Activated CD4-positive, alpha-beta memory T cell treated with anti-CD3 and anti-CD28 coated beads for 36 hours (primary cell): Measurements from ENCODE around the gene GSG1L. TPM values are rescaled to one million over a fixed set of nuclear protein-coding genes. Genes with fewer than 3 reads are reported as not detected.

Source experiments
- CTCF ChIA-PET: fragments of 350-600 bp; sonication (Branson Sonifier 250); formaldehyde crosslinking; loops from one replicate; lab custom pipeline; 2021; ENCODE audit warnings: antibody characterized with exemption, inconsistent platforms; lab: Charles Lee
- POLR2A ChIA-PET: fragments of 350-600 bp; sonication (Branson Sonifier 250); formaldehyde crosslinking; loops from one replicate; lab custom pipeline; 2021; ENCODE audit warnings: antibody characterized with exemption; lab: Charles Lee
- DNase-seq: peaks from one replicate; pipeline ENCODE4 v3.0.0-alpha.2; 2020
- H3K27ac Mint-ChIP-seq: one replicate; pipeline ENCODE4 v1.8.0; 2021; ENCODE audit warnings: mixed read lengths
- H3K27me3 Mint-ChIP-seq: one replicate; pipeline ENCODE4 v1.8.0; 2021; ENCODE audit warnings: mixed read lengths
- H3K36me3 Mint-ChIP-seq: one replicate; pipeline ENCODE4 v1.8.0; 2021; ENCODE audit warnings: mixed read lengths
- H3K4me1 Mint-ChIP-seq: one replicate; pipeline ENCODE4 v1.8.0; 2021; ENCODE audit warnings: low read depth, mixed read lengths
- H3K4me3 Mint-ChIP-seq: one replicate; pipeline ENCODE4 v1.8.0; 2021; ENCODE audit warnings: mild to moderate bottlenecking, mixed read lengths
- H3K9me3 Mint-ChIP-seq: one replicate; pipeline ENCODE4 v1.8.0; 2021; ENCODE audit warnings: mixed read lengths
- intact Hi-C: fragments of 100-400 bp; cut with micrococcal nuclease; formaldehyde crosslinking; loops from one replicate; pipeline ENCODE4 v1.15.1; 2023
- total RNA-seq, 2 experiments: library from RNA; stranded (reverse); gene quantifications; one replicate each; pipeline ENCODE4 v1.2.3, GENCODE V29; 2021

Gene GSG1L
- total RNA-seq, 2 experiments from 2014 or later: 0.26 to 0.44 TPM

- intact Hi-C loops: no loop called here
- ChIA-PET CTCF (interaction anchor here (1.6 kb wide), 1 partner anchor 117 kb away, joined by 4 read pairs; no protein-coding TSS in a partner anchor), POLR2A (interaction anchor here (0.6 kb wide), 1 partner anchor 121 kb away, joined by 3 read pairs; no protein-coding TSS in a partner anchor)
- H3K27ac Mint-ChIP-seq: no peak overlapping the region
- H3K4me1 Mint-ChIP-seq: no peaks in the 10 kb centered on the region
- no peaks in the 10 kb centered on the region for H3K27me3 Mint-ChIP-seq
- no peaks in the 10 kb centered on the region for H3K36me3 Mint-ChIP-seq
- H3K9me3 Mint-ChIP-seq: no peaks in the 10 kb centered on the region
- DNase-seq: no peak
- H3K4me3 Mint-ChIP-seq: no peak overlapping the region
Measured at GRCh38 chr16:28089992-28090365, 26.5 kb upstream of the GSG1L start.

- no peaks in the 10 kb centered on the region for H3K4me1 Mint-ChIP-seq
- no peaks in the 10 kb centered on the region for H3K36me3 Mint-ChIP-seq
- ChIA-PET POLR2A (no interaction called here), CTCF (no interaction called here)
- no peaks in the 10 kb centered on the region for H3K9me3 Mint-ChIP-seq
- H3K4me3 Mint-ChIP-seq: no peak overlapping the region
- intact Hi-C loops: no loop called here
- DNase-seq: no peak
- no peak overlapping the region for H3K27ac Mint-ChIP-seq
- H3K27me3 Mint-ChIP-seq: no peaks in the 10 kb centered on the region
Measured at GRCh38 chr16:28089205-28089991, 25.9 kb upstream of the GSG1L start.

GRCh38 chr16:28087675-28088300, 24.3 kb upstream of the GSG1L start:
- Mint-ChIP-seq H3K4me3 (no peak overlapping the region), H3K27me3 (no peaks in the 10 kb centered on the region), H3K36me3 (no peaks in the 10 kb centered on the region), H3K27ac (no peak overlapping the region), H3K9me3 (no peaks in the 10 kb centered on the region), H3K4me1 (no peaks in the 10 kb centered on the region)
- ChIA-PET CTCF (no interaction called here), POLR2A (no interaction called here)
- intact Hi-C loops: no loop called here
- DNase-seq: no peak

GRCh38 chr16:28087140-28087660, 23.7 kb upstream of the GSG1L start:
- H3K27me3 Mint-ChIP-seq: no peaks in the 10 kb centered on the region
- POLR2A ChIA-PET: no interaction called here
- intact Hi-C loops: no loop called here
- no peak overlapping the region for H3K27ac Mint-ChIP-seq
- no peaks in the 10 kb centered on the region for H3K36me3 Mint-ChIP-seq
- no peaks in the 10 kb centered on the region for H3K9me3 Mint-ChIP-seq
- DNase-seq: no peak
- H3K4me3 Mint-ChIP-seq: no peak overlapping the region
- CTCF ChIA-PET: no interaction called here
- H3K4me1 Mint-ChIP-seq: no peaks in the 10 kb centered on the region

GRCh38 chr16:28086186-28087139, 22.9 kb upstream of the GSG1L start:
- ChIA-PET CTCF (no interaction called here), POLR2A (no interaction called here)
- no peaks in the 10 kb centered on the region for H3K36me3 Mint-ChIP-seq
- no peaks in the 10 kb centered on the region for H3K9me3 Mint-ChIP-seq
- no peaks in the 10 kb centered on the region for H3K27me3 Mint-ChIP-seq
- no peak for DNase-seq
- no peak overlapping the region for H3K27ac Mint-ChIP-seq
- no peak overlapping the region for H3K4me3 Mint-ChIP-seq
- intact Hi-C loops: no loop called here
- H3K4me1 Mint-ChIP-seq: no peaks in the 10 kb centered on the region

- ChIA-PET POLR2A (no interaction called here), CTCF (no interaction called here)
- Mint-ChIP-seq H3K27me3 (no peaks in the 10 kb centered on the region), H3K27ac (no peak overlapping the region), H3K4me1 (no peaks in the 10 kb centered on the region), H3K4me3 (no peak overlapping the region), H3K9me3 (no peaks in the 10 kb centered on the region), H3K36me3 (no peaks in the 10 kb centered on the region)
- DNase-seq: no peak
- intact Hi-C loops: no loop called here
Measured at GRCh38 chr16:28085389-28086171, 22.1 kb upstream of the GSG1L start.

DNA sequence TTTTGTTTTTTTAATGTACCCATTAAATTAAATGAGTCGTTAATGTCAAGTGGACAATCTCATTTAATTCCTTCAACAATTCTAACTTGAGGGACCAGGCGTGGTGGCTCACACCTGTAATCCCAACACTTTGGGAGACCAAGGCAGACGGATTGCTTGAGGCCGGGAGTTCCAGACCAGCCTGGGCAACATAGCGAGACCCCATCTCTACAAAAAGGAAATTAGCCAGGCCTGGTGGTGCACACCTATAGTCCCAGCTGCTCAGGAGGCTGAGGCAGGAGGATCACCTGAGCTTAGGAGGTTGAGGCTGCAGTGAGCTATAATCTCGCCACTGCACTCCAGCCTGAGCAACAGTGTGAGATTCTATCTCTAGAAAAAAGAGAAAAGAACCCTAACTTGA, 20.7 kb upstream of the GSG1L start:
- intact Hi-C loops: no loop called here

GRCh38 chr16:28082624-28083023, 19.1 kb upstream of the GSG1L start:
- Mint-ChIP-seq H3K27me3 (no peaks in the 10 kb centered on the region), H3K27ac (no peak overlapping the region), H3K4me1 (no peaks in the 10 kb centered on the region), H3K36me3 (no peaks in the 10 kb centered on the region), H3K4me3 (no peak overlapping the region), H3K9me3 (no peaks in the 10 kb centered on the region)
- intact Hi-C loops: no loop called here
- ChIA-PET CTCF (interaction anchor here (1.1 kb wide), 1 partner anchor 12 kb away, joined by 3 read pairs; no protein-coding TSS in a partner anchor), POLR2A (no interaction called here)
- DNase-seq: no peak

More for the DNA sequence above, 20.7 kb upstream of the GSG1L start:
- no peak overlapping the region for H3K4me3 Mint-ChIP-seq
- H3K9me3 Mint-ChIP-seq: no peaks in the 10 kb centered on the region
- DNase-seq: no peak
- H3K36me3 Mint-ChIP-seq: no peaks in the 10 kb centered on the region
- H3K4me1 Mint-ChIP-seq: no peaks in the 10 kb centered on the region
- no peak overlapping the region for H3K27ac Mint-ChIP-seq
- POLR2A ChIA-PET: no interaction called here
- CTCF ChIA-PET: no interaction called here
- no peaks in the 10 kb centered on the region for H3K27me3 Mint-ChIP-seq

- Mint-ChIP-seq H3K9me3 (no peaks in the 10 kb centered on the region), H3K27me3 (no peaks in the 10 kb centered on the region), H3K27ac (no peak overlapping the region), H3K36me3 (no peaks in the 10 kb centered on the region), H3K4me3 (no peak overlapping the region), H3K4me1 (no peaks in the 10 kb centered on the region)
- intact Hi-C loops: no loop called here
- ChIA-PET CTCF (interaction anchor here (1.4 kb wide), 1 partner anchor 11 kb away, joined by 3 read pairs; no protein-coding TSS in a partner anchor), POLR2A (no interaction called here)
- DNase-seq: no peak
Measured at GRCh38 chr16:28081391-28081968, 18.0 kb upstream of the GSG1L start.

- Mint-ChIP-seq H3K27me3 (no peaks in the 10 kb centered on the region), H3K27ac (no peak overlapping the region), H3K4me3 (no peak overlapping the region), H3K4me1 (no peaks in the 10 kb centered on the region), H3K9me3 (no peaks in the 10 kb centered on the region), H3K36me3 (no peaks in the 10 kb centered on the region)
- ChIA-PET CTCF (no interaction called here), POLR2A (no interaction called here)
- DNase-seq: no peak
- intact Hi-C loops: no loop called here
Measured at GRCh38 chr16:28078261-28078660, 14.7 kb upstream of the GSG1L start.

GRCh38 chr16:28073836-28074235, 10.3 kb upstream of the GSG1L start:
- H3K36me3 Mint-ChIP-seq: no peaks in the 10 kb centered on the region
- ChIA-PET CTCF (interaction anchor here (0.7 kb wide), 1 partner anchor 101 kb away, joined by 3 read pairs; no protein-coding TSS in a partner anchor), POLR2A (no interaction called here)
- H3K9me3 Mint-ChIP-seq: no peaks in the 10 kb centered on the region
- no peak for DNase-seq
- peaks cover 2% of the 10 kb centered on the region for H3K27me3 Mint-ChIP-seq
- H3K4me1 Mint-ChIP-seq: peaks cover 2% of the 10 kb centered on the region
- no peak overlapping the region for H3K27ac Mint-ChIP-seq
- intact Hi-C loops: loop anchor here (5.0 kb wide), 1 partner anchor 143 kb away; no protein-coding TSS in a partner anchor
- H3K4me3 Mint-ChIP-seq: no peak overlapping the region
